ENCODE measurements around the gene ERICH6B.

- TF ChIP-seq POLR2A (IDR thresholded peaks at IDR 0.05) (no peak), CTCF (IDR thresholded peaks at IDR 0.05) (no peak)
These were observed 94.2 kb downstream of the ERICH6B start for GRCh38 chr13:45521297-45521696.

Data from uterus (tissue), 2 donors.